ENCODE data around the gene MLXIP.

MLXIP gene

DNA sequence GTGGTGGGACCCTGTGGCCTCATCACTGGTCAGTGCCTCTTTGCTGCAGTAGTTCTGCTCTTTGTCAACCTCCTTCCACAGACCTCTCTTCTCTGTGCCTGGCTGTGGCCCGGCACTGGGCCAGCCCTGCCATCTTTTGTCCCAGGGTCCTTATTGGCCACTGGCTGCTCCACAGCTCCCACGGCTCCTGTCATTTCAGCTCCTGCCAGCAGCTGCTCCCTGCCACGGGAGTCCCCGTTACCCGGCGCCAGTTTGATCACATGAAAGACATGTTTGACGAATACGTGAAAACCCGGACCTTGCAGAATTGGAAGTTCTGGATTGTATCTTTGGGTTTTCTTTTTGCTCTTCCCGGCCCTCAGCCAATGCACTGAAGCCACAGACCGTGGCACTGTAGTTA lies 60.1 kb downstream of the MLXIP start (continued):
- TF ChIP-seq, protein P1, sequence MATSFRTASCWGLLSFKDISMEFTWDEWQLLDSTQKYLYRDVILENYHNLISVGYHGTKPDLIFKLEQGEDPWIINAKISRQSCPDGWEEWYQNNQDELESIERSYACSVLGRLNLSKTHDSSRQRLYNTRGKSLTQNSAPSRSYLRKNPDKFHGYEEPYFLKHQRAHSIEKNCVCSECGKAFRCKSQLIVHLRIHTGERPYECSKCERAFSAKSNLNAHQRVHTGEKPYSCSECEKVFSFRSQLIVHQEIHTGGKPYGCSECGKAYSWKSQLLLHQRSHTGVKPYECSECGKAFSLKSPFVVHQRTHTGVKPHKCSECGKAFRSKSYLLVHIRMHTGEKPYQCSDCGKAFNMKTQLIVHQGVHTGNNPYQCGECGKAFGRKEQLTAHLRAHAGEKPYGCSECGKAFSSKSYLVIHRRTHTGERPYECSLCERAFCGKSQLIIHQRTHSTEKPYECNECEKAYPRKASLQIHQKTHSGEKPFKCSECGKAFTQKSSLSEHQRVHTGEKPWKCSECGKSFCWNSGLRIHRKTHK (tag by site-specific recombination; IDR thresholded peaks at IDR 0.05) = no peak
- TF ChIP-seq, protein P2, sequence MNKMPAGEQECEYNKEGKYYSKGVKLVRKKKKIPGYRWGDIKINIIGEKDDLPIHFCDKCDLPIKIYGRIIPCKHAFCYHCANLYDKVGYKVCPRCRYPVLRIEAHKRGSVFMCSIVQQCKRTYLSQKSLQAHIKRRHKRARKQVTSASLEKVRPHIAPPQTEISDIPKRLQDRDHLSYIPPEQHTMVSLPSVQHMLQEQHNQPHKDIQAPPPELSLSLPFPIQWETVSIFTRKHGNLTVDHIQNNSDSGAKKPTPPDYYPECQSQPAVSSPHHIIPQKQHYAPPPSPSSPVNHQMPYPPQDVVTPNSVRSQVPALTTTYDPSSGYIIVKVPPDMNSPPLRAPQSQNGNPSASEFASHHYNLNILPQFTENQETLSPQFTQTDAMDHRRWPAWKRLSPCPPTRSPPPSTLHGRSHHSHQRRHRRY (tag by site-specific recombination; IDR thresholded peaks at IDR 0.05) = no peak

DNA sequence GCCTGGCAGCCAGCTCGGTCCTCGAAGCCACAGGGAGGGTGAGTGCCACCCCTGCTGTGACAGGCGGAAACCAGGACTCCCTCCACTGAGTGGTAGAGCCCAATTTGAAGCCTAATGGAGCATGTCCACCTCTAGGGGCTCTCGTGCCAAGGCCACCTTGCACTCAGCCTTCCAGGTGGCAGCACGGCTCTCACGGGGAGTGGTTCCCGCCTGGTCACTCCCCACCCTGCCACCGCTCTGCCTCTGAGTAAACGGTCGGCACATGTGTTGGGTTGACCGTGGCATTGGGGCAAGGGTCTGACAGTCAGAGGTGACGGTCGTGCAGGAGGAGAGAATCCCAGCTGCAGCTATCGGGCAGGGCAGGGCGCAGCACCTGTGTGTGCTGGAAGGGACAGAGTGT lies 60.7 kb downstream of the MLXIP start:
- TF ChIP-seq ZNF585B (tag by site-specific recombination; IDR thresholded peaks at IDR 0.05) (no peak), ZNF530 (tag by site-specific recombination; IDR thresholded peaks at IDR 0.05; ENCODE audit: low read depth) (no peak), TCF7L2 (IDR thresholded peaks at IDR 0.05; ENCODE audit: borderline replicate concordance, low read depth, low read length) (no peak), ZFHX2 (tag by site-specific recombination; conservative IDR thresholded peaks at IDR 0.05) (no peak), ZNF221 (tag by site-specific recombination; IDR thresholded peaks at IDR 0.05; ENCODE audit: borderline replicate concordance) (no peak), ZNF366 (tag by site-specific recombination; conservative IDR thresholded peaks at IDR 0.05) (no peak), TRIM28 (IDR thresholded peaks at IDR 0.05; ENCODE audit: borderline replicate concordance, low read length) (no peak), GLIS2 (tag by site-specific recombination; IDR thresholded peaks at IDR 0.05) (no peak), SP3 (tag by site-specific recombination; IDR thresholded peaks at IDR 0.05) (no peak), ZNF514 (tag by site-specific recombination; IDR thresholded peaks at IDR 0.05) (no peak), ZNF341 (tag by site-specific recombination; IDR thresholded peaks at IDR 0.05; ENCODE audit: low read depth) (no peak), ZNF10 (tag by site-specific recombination; IDR thresholded peaks at IDR 0.05) (no peak), ZNF146 (tag by site-specific recombination; IDR thresholded peaks at IDR 0.05) (no peak), ZSCAN30 (tag by site-specific recombination; IDR thresholded peaks at IDR 0.05) (no peak)
- TF ChIP-seq, protein P3, sequence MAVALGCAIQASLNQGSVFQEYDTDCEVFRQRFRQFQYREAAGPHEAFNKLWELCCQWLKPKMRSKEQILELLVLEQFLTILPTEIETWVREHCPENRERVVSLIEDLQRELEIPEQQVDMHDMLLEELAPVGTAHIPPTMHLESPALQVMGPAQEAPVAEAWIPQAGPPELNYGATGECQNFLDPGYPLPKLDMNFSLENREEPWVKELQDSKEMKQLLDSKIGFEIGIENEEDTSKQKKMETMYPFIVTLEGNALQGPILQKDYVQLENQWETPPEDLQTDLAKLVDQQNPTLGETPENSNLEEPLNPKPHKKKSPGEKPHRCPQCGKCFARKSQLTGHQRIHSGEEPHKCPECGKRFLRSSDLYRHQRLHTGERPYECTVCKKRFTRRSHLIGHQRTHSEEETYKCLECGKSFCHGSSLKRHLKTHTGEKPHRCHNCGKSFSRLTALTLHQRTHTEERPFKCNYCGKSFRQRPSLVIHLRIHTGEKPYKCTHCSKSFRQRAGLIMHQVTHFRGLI (tag by site-specific recombination; IDR thresholded peaks at IDR 0.05) = no peak
- POLR2A ChIA-PET = no interaction called here
- no peak overlapping the region for H3K27ac ChIP-seq (ENCODE audit: extremely low read depth, low read depth, low read length)
- H3K4me1 ChIP-seq (ENCODE audit: control insufficient read depth, insufficient read depth, low read length) = no peaks in the 10 kb centered on the region
- CTCF ChIA-PET = interaction anchor here (0.7 to 1.2 kb wide), 2 partner anchors 52 to 66 kb away, joined by 3 to 5 read pairs; no protein-coding TSS in a partner anchor
- H3K4me3 ChIP-seq (ENCODE audit: low read depth, low read length) = no peak overlapping the region
- H3K36me3 ChIP-seq (ENCODE audit: control insufficient read depth in 2 of 2, insufficient read depth in 1 of 2, low read length in 2 of 2) = peaks cover 0 to 81% of the 10 kb centered on the region in 2 experiments; a peak in 2 of 3 replicates
- no peaks in the 10 kb centered on the region for H3K9me3 ChIP-seq (ENCODE audit: control insufficient read depth, insufficient read depth, low read depth, low read length)

DNA sequence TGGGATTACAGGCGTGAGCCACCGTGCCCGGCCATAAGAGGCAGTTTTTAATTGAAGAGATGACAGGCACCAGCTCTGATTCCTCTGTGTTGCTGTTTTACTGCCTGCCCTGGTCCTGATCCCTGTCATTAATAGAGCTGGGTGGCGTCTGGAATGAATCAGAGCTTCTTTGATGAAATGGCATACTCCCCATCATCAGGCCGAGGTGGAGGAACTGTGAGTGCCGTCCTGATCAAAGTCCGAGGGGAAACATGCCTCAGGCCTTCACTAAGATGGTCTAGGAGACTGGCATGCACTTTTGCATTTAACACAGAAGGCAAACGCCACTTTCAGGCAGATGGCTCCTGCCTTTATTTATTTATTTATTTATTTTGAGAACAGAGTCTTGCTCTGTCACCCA lies 61.4 kb downstream of the MLXIP start:
- H3K4me1 ChIP-seq (ENCODE audit: control insufficient read depth, insufficient read depth, low read length) = no peaks in the 10 kb centered on the region
- TF ChIP-seq ZNF521 (tag by site-specific recombination; IDR thresholded peaks at IDR 0.05) (no peak), ZNF132 (tag by site-specific recombination; IDR thresholded peaks at IDR 0.05; ENCODE audit: borderline replicate concordance) (no peak), GLIS1 (tag by site-specific recombination; IDR thresholded peaks at IDR 0.05) (no peak), KLF1 (tag by site-specific recombination; IDR thresholded peaks at IDR 0.05) (no peak), SALL2 (tag by site-specific recombination; IDR thresholded peaks at IDR 0.05; ENCODE audit: borderline replicate concordance) (no peak), ZNF121 (tag by site-specific recombination; IDR thresholded peaks at IDR 0.05) (no peak), ZNF426 (tag by site-specific recombination; IDR thresholded peaks at IDR 0.05) (no peak), PRDM1 (tag by site-specific recombination; IDR thresholded peaks at IDR 0.05) (no peak), ZNF221 (tag by site-specific recombination; IDR thresholded peaks at IDR 0.05; ENCODE audit: borderline replicate concordance) (no peak), ZNF138 (tag by site-specific recombination; IDR thresholded peaks at IDR 0.05; ENCODE audit: borderline replicate concordance) (no peak)
- TF ChIP-seq, protein P4, sequence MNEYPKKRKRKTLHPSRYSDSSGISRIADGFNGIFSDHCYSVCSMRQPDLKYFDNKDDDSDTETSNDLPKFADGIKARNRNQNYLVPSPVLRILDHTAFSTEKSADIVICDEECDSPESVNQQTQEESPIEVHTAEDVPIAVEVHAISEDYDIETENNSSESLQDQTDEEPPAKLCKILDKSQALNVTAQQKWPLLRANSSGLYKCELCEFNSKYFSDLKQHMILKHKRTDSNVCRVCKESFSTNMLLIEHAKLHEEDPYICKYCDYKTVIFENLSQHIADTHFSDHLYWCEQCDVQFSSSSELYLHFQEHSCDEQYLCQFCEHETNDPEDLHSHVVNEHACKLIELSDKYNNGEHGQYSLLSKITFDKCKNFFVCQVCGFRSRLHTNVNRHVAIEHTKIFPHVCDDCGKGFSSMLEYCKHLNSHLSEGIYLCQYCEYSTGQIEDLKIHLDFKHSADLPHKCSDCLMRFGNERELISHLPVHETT (tag by site-specific recombination; IDR thresholded peaks at IDR 0.05) = no peak
- POLR2A ChIA-PET = no interaction called here
- no peak overlapping the region for H3K27ac ChIP-seq (ENCODE audit: extremely low read depth, low read depth, low read length)
- CTCF ChIA-PET = interaction anchor here (0.5 kb wide), 1 partner anchor 18 kb away, joined by 3 read pairs; no protein-coding TSS in a partner anchor
- peaks cover 0 to 80% of the 10 kb centered on the region in 2 experiments; a peak in 2 of 3 replicates for H3K36me3 ChIP-seq (ENCODE audit: control insufficient read depth in 2 of 2, insufficient read depth in 1 of 2, low read length in 2 of 2)
- H3K9me3 ChIP-seq (ENCODE audit: control insufficient read depth, insufficient read depth, low read depth, low read length) = no peaks in the 10 kb centered on the region
- H3K4me3 ChIP-seq (ENCODE audit: low read depth, low read length) = no peak overlapping the region

Measured in HEK293 (cell line).